Activated CD8-positive, alpha-beta memory T cell treated with anti-CD3 and anti-CD28 coated beads for 48 hours (primary cell): ENCODE measurements around the gene COL23A1.
"Not testable (repeated sequence)": the region's sequence is repeated elsewhere in the genome, so short reads cannot be mapped to it uniquely, and the experiment has no call there.

Experiments used
- DNase-seq, 3 experiments: peaks; one replicate each; pipeline ENCODE4 v3.0.0-alpha.2; 2020; ENCODE audit warnings: low read depth in 2 of 3, low spot score in 2 of 3

Gene COL23A1

GRCh38 chr5:178250263-178250662, 339.9 kb downstream of the COL23A1 start:
- no peak for DNase-seq

GRCh38 chr5:178249191-178249989, 340.8 kb downstream of the COL23A1 start:
- no peak for DNase-seq

GRCh38 chr5:178248750-178249149, 341.4 kb downstream of the COL23A1 start:
- DNase-seq: no peak

- no peak for DNase-seq
These were observed 342.4 kb downstream of the COL23A1 start for GRCh38 chr5:178247481-178248456.

- no peak for DNase-seq
These were observed 343.4 kb downstream of the COL23A1 start for GRCh38 chr5:178246624-178247279.

- no peak for DNase-seq
These were observed 344.8 kb downstream of the COL23A1 start for GRCh38 chr5:178245389-178245788.

GRCh38 chr5:178244576-178244975, 345.6 kb downstream of the COL23A1 start:
- no peak for DNase-seq

- no peak for DNase-seq
These were observed 347.8 kb downstream of the COL23A1 start for GRCh38 chr5:178242416-178242815.

- DNase-seq: no peak
These were observed 348.4 kb downstream of the COL23A1 start for GRCh38 chr5:178241688-178242231.

- no peak for DNase-seq
These were observed 348.9 kb downstream of the COL23A1 start for GRCh38 chr5:178241231-178241663.

- no peak for DNase-seq
These were observed 349.4 kb downstream of the COL23A1 start for GRCh38 chr5:178240766-178241165.

- no peak for DNase-seq
These were observed 349.9 kb downstream of the COL23A1 start for GRCh38 chr5:178240341-178240741.

GRCh38 chr5:178239626-178240301, 350.4 kb downstream of the COL23A1 start:
- DNase-seq: not testable (repeated sequence)

GRCh38 chr5:178238711-178239592, 351.2 kb downstream of the COL23A1 start:
- no peak for DNase-seq

GRCh38 chr5:178238313-178238635, 351.9 kb downstream of the COL23A1 start:
- no peak for DNase-seq

GRCh38 chr5:178237431-178238312, 352.5 kb downstream of the COL23A1 start:
- DNase-seq: no peak

- DNase-seq: no peak
These were observed 353.5 kb downstream of the COL23A1 start for GRCh38 chr5:178236679-178237078.

- DNase-seq: no peak
These were observed 354.1 kb downstream of the COL23A1 start for GRCh38 chr5:178236126-178236525.

GRCh38 chr5:178235588-178235974, 354.6 kb downstream of the COL23A1 start:
- no peak for DNase-seq
